GM18870 (cell line): ENCODE results near the gene HADHB.
A peak's percentile ranks its signal among the peaks of the same experiment; 100 is the strongest.

Experiments used
- ATAC-seq: cut with Tn5 transposase; IDR thresholded peaks from one replicate; pipeline ENCODE4 v1.9.1; 2021; ENCODE audit warnings: moderate library complexity; ENCODE audit not compliant: unreplicated experiment

Gene HADHB

DNA sequence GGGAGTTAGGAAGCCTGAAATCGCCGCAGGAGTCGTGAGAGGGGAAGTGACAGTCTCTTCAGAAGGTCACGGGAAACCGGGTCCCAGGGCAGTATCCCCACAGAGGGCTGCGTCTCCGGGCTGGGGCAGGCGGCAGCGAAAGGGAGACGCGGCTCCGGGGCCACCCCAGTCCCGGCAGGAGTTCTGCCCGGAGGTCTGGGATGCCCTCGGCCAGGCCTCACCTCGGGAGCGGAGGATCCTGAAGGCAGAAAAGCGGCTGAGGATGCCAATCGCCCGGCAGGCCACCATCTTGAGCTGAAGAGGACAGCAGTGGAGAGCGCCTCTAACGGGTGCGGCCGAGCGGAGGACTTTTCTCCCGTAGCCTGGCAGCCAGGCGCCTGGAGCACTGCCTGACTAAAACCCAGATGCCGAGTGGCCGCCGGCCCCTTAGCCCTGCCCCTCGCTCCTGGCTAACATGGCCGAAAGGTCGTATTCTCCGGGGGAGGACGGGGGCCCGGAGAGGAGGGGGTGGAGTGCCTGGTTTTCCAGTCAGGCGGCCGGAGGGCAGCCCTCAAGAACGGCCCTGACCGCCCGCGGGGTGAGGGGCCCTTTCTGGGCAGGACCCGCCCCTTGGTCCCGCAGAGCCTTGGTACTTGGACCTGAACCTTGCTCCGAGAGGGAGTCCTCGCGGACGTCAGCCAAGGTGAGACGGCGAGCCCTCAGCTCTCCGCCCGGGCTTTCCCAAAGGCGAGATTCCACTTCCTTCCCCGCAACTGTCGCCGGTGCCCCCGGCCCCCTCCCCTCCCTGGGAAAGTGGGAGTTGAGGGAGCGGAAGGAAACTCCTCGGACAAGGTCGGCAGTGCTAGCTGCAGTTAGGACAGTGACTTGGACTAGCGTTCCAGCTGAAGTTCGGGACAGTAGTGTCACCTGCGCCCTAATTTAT is at the start of gene HADHB, which contains the start of gene HADHA:
HADHB (plus strand) TSS at position 631 of the 922 bp plus-strand sequence. CDS start 9,316 bp downstream, outside the sequence.
HADHA (minus strand) TSS at position 324 of the 922 bp plus-strand sequence; CDS start at position 288, 36 bp downstream.
- peak; percentile 56 for ATAC-seq

DNA sequence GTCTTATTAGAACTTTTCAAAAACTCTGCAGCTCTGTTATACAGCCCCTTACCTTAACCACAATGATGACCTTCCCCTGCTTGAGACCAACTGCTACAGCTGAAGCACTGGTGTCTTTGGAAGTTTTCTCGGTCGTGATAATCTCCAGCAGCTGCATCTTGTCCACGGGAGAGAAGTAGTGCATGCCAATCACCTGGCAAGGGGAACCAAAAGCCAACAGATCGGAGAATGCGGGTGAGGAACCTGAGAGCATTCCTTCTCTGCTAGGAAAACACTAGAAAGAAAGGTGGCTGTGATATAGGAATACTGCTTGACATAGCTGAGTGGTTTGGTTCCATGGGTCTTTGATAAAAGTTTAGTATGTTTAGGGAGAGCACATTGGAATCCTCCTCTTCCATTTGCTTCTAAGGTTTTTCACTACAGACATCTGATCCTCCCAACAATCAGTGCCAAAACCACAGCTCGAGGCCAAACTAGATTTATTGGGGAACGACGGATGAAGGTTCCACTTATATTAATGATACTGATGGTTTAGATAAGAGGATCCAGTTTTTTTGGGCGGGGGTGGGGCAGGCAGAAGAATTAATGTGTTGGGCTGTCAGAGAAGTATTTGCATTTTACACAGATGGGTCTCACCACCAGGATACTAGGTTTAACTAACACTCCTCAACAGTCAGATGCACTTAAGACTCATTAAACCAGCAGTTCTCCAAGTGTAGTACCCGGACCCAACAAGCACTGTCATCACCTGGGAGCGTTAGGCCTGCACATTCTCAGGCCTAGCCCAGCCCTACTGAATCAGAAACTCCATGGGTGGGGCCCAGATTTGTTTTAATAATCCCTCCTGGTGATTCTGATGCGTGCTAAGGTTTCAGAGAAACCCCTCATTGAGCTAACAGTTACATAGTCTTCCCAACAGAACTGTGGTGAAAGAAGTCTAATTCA is 49.4 kb upstream of the HADHB start:
- no peak for ATAC-seq

DNA sequence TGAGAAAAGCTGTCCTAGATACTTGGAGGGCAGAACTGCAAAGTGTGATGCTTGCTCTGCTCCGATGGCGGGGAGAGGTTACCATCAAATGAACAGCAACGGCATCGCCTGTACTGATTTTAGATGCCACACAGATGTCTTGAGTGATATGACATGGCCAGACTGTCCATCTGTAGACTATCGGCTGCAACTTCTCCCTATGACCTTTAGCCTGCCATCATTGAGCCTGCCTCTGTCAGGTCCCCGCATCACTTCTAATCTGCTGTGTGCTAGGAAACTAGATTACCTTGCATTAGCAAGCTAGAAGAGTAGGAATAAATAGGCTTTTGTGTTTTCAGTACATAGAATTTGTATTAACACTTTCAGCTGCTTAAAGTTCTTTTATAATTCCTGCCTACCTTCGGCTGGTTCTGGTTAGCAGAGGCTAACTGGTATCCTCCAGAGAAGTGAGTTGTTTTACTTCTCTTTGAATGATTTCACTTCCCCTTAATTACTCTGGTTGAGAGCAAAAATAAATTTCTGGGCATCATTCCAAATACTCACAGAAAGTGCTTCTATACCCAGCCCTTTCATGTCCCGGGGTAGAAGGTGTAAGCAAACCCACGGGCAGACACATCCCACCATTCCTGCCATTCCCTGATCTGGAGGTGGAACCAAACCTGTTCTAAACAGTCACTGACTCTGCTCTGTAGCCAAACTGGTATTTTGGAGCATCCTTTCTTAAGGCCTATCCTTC is 47.9 kb upstream of the HADHB start:
- ATAC-seq: no peak

DNA sequence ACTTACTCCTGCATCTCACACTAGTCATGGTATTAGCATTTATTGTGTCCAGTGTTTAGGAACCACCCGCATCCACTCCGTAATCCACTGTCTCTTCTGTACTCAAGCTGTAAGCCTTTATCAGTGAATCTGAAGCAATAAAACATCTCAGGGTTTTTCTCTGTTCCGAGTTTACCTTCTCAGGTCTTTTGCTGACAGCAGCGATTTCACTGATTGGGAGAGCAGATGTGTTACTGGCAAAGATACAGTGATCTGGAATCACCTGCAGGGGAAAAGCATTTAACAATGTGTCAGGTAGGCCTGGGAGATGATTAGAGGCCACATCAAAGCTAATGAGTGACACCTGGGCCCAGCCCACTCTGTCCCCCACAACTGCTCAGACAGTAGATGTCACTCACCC is 47.2 kb upstream of the HADHB start:
- no peak for ATAC-seq

DNA sequence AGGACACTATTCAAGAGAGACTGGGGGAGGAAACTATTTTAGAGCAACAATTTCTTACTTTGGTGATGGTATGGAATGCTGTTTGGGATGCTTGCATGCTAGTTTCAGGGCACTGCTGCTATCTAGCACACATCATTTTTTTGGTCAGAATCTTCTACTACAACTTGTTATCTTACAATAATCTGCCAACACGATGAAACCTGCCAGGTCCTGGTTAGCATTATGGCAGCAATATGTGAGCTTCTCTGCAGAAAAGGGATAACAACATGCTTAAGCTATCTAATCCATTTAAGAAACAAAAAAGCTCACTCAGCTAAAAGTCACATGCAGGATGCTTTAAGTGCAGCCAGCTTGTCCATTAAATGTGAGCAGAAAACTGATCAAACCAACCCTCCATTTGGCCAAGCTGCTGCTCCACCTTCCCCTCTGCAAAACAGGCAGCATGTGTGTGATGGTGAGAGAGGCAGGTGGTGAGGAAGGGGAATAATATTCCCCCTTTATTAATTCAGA is 41.7 kb upstream of the HADHB start:
- ATAC-seq: no peak

DNA sequence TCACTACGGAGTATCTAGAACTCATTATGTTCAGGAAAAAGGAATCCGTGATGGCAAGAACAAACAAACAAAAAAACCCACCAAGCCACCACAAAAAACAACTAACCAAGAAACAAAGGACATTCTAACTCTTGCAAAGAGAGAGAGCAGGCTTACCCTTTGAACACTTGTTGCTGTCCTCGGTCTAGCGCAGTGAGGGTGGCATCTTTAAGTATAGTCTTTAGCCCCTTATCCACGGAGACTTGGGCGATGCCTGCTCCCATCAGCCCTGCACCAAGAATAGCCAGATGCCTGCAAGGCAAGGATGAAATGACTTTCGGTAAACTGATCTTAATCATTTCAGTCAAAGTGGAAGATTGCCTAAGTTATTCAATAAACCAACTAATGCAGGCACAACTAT is 40.8 kb upstream of the HADHB start:
- ATAC-seq: no peak

DNA sequence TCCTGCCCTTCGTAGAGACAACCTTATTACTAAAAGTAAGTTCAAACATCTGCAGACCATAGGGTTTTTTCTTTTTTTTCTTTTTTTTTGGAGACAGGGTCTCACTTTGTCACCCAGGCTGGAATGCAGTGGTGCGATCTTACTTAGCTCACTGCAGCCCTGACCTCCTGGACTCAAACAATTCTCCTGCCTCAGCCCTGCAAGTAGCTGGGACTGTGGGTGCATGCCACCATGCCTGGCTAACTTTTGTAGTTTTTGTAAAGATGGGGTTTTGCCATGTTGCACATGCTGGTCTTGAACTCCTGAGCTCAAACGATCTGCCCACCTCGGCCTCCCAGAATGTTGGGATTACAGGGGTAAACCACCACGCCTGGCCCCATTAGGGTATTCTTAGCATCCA is 32.7 kb upstream of the HADHB start:
- ATAC-seq: no peak

DNA sequence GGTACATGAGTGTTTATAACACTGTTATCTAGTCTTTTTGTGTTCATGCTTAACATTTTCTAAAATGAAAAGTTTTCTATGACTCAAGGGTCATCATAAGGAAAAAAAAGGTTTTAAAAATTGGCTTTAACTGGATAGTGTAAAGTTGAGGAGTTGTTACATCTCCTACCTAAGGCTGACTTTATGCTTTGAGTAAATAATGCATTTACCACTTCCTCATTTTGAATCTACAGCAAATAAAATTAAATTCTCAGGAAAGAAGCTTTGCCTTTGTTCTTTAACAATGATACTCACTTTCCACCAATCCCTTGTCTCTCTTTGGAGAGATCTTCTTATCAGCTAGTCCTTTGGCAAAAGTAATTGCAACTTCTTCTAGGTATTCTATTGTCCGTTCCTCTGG is 30.0 kb upstream of the HADHB start:
- no peak for ATAC-seq

DNA sequence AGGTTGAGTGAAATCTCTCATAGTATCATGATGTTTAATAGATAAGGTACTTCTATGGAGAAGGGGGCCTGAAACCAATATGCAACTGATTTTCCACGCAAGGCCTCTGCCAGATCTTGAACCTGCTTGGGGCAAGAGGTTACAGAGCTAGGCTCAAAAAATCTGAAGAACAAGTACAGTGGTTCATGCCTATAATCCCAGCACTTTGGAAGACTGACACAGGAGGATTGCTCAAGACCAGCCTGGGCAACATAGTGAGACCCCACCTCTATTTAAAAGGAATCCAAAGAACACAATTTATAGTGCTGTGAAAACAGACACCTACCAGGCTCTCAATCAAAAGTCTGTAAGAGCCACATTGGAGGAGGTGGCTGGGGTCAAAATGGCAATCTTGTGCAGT is 28.9 kb upstream of the HADHB start:
- no peak for ATAC-seq

DNA sequence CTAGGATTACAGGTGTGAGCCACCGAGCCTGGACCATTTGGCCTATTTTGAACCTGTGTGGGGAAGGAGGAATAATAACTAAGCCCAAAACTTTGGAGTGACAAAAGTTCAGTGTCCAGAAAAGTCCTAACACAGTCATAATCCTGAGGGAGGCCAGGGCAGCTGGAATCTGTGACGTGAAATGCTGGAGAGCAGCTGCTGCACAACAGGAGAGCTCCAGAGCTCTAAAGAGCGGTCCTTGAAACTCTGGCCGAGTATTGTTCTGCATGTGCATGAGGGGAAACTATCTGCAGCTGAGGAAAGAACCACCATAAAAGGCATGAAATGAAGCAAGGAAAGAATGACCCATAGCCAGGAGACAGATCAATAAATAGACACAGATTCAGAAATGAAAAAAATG is 28.2 kb upstream of the HADHB start:
- ATAC-seq: no peak

DNA sequence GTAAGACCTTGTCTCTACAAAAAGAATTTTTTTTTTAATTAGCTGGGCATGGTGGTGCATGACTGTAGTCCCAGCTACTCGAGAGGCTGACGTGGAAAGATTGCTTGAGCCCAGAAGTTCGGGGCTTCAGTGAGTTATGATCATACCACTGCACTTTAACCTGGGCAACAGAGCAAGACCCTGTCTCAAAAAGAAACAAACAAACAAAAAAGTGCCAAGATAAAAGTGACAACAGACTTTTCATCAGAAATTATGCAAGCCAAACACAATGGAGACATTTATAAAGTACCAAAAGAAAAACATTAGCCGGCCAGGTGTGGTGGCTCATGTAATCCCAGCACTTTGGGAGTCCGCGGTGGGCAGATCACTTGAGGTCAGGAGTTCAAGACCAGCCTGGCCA is 27.0 kb upstream of the HADHB start:
- no peak for ATAC-seq

DNA sequence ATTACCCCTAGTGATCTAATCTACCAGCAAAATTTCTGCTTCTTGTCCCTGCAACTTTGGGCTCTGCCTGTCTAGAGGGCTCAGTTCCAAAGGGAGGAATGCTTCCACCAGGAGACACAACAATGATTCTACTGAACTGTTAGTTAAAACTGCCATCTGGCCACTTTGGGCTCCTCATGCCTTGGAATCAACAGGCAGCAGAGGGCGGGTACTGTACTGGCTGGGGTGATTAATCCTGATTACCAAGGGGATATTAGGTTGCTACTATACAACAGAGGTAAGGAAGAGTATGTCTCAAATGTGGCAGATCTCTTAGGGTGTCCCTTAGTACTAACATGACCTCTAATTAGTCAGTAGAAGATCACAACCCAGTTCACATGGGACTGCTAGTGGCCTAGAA is 21.7 kb upstream of the HADHB start:
- no peak for ATAC-seq

DNA sequence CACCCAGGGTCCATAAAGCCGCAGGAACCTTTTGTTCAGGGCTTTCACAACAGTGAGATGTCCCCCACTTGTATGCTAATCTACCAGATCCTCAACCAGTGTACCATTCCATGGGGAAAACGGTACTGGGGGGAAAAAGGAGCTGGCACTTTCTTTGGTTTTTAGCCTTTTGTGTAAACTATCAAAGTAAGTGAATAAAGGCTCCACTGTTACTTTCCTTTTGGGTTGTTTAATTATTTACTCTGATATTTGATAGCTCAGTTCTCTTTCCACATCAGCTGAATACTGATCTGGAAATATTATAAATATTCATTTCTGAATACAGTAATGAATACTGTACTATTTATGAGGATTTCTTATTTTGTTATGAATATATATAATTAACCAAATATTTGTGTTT is 20.6 kb upstream of the HADHB start:
- no peak for ATAC-seq

DNA sequence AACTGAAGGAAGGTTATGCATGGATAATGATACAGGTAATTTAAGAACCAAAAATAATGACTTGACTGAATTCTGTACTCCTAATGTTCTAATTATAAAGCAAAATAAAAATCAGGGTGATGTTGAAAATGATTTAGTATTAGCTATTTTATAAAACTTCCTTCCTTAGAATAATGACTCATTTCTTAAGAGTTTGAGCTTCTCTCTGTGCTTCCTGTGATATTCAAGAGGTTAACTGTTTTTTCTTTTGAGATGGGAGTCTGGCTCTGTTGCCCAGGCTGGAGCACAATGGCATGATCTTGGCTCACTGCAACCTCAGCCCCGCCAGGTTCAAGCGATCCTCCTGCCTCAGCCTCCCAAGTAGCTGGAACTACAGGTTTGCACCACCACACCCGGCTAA is 15.1 kb upstream of the HADHB start:
- no peak for ATAC-seq

DNA sequence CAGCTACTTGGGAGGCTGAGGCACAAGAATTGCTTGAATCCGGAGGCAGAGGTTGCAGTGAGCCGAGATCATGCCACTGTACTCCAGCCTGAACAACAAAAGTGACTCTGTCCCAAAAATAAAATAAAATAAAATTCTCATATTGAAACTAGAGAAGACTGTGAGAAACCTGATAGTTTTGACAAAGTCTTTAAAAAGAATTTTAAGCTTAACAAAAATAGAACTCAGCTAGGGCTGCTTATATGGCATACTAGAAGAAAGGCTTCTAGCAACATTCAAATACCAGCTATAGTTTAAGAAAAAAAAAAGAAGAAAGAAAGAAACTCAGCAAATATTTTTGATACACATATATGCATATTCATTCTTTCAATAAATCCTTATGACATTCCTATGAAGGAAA is 13.9 kb upstream of the HADHB start:
- ATAC-seq: no peak

DNA sequence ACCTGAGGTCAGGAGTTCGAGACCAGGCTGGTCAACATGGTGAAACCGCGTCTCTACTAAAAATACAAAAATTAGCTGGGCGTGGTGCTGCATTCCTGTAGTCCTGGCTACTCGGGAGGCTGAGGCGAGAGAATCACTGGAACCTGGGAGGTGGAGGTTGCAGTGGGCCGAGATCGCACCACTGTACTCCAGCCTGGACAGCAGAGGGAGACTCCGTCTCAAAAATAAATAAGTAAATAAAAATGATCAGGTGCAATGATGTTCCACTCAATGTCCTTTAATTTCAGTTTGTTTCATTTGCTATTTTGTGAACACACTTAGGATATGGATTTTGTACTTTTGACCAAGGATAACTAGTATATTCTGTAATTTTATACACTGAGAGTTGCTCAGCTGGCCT is 9.7 kb upstream of the HADHB start:
- ATAC-seq: no peak

DNA sequence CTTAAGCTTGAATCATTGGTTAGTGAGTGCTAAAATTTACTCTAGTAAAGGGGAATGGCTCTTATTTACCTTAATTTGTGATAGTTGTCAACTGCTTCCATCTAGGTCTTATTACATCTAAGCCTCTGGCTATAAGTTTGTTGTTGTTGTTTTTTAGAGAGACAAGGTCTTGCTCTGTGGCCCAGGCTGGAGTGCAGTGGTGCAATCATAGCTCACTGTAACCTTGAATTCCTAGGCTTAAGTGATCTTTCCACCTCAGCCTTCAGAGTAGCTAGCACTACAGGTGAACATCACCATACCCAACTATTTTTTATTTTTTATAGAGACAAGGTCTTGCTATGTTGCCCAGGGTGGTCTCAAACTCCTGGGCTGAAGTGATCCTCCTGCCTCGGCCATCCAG is 6.9 kb upstream of the HADHB start:
- ATAC-seq: no peak

DNA sequence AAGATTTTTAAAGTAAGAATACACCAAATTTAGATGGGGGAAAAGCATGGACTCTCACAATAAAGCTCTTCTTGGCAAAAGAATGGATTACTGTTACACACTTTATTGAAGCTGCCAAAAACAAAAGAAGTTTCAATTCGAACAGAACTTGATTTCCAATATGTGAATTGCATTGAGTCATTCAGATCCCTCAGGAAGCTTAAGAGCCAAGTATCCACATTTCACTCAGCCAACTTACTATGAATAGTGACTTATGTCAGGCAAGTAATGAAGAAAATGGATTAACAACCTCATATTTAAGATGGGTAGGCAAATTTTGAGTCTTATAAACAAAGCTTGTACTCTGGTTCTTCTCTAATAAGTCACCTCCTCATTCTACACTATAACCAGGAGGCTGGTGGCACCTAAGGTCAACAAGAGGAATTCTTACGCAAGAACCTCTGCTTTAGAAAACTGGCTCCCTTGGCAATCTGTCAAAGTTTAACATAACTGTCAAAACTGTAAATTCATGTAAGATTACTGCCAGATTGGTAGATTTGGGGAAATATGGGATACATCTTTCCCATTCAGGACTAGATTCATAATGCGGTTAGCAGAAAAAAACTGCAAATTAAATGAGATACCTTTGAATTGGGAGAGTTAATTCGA is 6.3 kb upstream of the HADHB start:
- no peak for ATAC-seq

DNA sequence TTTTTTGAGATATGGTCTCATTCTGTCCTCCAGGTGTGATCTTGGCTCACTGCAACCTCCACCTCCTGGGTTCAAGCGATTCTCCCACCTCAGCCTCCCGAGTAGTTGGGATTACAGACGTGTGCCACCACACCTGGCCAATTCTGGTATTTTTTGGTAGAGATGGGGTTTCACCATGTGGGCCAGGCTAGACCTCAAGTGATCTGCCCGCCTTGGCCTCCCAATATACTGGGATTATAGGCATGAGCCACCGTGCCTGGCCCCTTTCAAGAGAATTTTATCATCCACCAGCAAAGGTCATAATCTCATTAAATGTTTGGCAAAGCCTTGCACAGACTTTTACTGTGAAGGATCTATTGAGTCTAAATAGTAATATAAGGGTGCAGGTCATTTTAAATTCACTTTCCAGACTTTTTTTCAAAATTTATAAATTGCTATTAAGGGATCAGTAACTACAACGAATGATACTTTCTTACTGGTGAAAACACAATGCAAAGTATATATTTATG is 2.8 kb upstream of the HADHB start:
- ATAC-seq: no peak
